IMR-90 (cell line): ENCODE measurements around the gene PADI6. TPM values are rescaled to one million over a fixed set of nuclear protein-coding genes. Genes with fewer than 3 reads are reported as not detected.
A peak's percentile ranks its signal among the peaks of the same experiment; 100 is the strongest.

Experiments
- ATAC-seq: fragments of 200-7000 bp; cut with Tn5 transposase; 2 replicates; pipeline ENCODE4 v1.9.1; 2020; ENCODE audit warnings: low read depth, mild to moderate bottlenecking, moderate library complexity
- BruUV-seq: library from RNA; stranded (reverse); fragments of 400-500 nt; replicated peaks from 2 replicates; lab custom pipeline; 2021; lab: Mats Ljungman, UMichigan
- CTCF ChIA-PET: fragments of 300-600 bp; formaldehyde crosslinking; extraction: SDS; loops from one replicate; lab custom pipeline; 2021; ENCODE audit warnings: antibody characterized with exemption; lab: Yijun Ruan, JAX
- POLR2A ChIA-PET: fragments of 300-600 bp; sonication (Branson Sonifier 250); formaldehyde crosslinking; loops from one replicate; lab custom pipeline; 2022; ENCODE audit warnings: antibody characterized with exemption; ENCODE audit not compliant: unreplicated experiment; lab: Charles Lee
- DNase-seq: peaks from one replicate; pipeline ENCODE4 v3.0.0; 2013
- H2AFZ ChIP-seq: replicated peaks from 2 replicates; pipeline ENCODE3; 2013; ENCODE audit warnings: low read length, mild to moderate bottlenecking; ENCODE audit not compliant: poor library complexity
- H2AK5ac ChIP-seq: 2 replicates; pipeline ENCODE4 v1.6.1; 2013; ENCODE audit warnings: low read depth, low read length, inconsistent platforms
- H2AK9ac ChIP-seq: replicated peaks from 2 replicates; pipeline ENCODE3; 2013; ENCODE audit warnings: mild to moderate bottlenecking, low read depth, low read length, moderate library complexity; ENCODE audit not compliant: poor library complexity
- H2BK120ac ChIP-seq: 2 replicates; pipeline ENCODE4 v1.6.1; 2013; ENCODE audit warnings: low read depth, low read length, inconsistent platforms
- H2BK15ac ChIP-seq: 3 replicates; pipeline ENCODE4 v1.6.1; 2013; ENCODE audit warnings: low read depth, low read length, inconsistent platforms
- H2BK20ac ChIP-seq: 2 replicates; pipeline ENCODE4 v1.6.1; 2013; ENCODE audit warnings: low read depth, mild to moderate bottlenecking, inconsistent platforms, low read length, moderate library complexity
- H2BK5ac ChIP-seq: 2 replicates; pipeline ENCODE4 v1.6.1; 2013; ENCODE audit warnings: mild to moderate bottlenecking, low read depth, low read length, inconsistent platforms; ENCODE audit not compliant: poor library complexity, severe bottlenecking
- H3K14ac ChIP-seq: replicated peaks from 2 replicates; pipeline ENCODE4 v1.6.1; 2013; ENCODE audit warnings: low read depth, low read length, inconsistent platforms
- H3K18ac ChIP-seq: 2 replicates; pipeline ENCODE4 v1.6.1; 2013; ENCODE audit warnings: low read depth, low read length, control low read depth
- H3K23ac ChIP-seq: 2 replicates; pipeline ENCODE4 v1.6.1; 2013; ENCODE audit warnings: low read depth, low read length, inconsistent platforms
- H3K27ac ChIP-seq: 2 replicates; pipeline ENCODE4 v1.5.1; 2013; ENCODE audit warnings: mild to moderate bottlenecking, control low read depth, low read length; ENCODE audit not compliant: insufficient read depth
- H3K27me3 ChIP-seq: 2 replicates; pipeline ENCODE4 v1.6.1; 2013; ENCODE audit warnings: low read length; ENCODE audit not compliant: control insufficient read depth, insufficient read depth
- H3K36me3 ChIP-seq: 2 replicates; pipeline ENCODE4 v1.6.1; 2013; ENCODE audit warnings: low read length, mixed read lengths; ENCODE audit not compliant: control insufficient read depth, insufficient read depth
- H3K4ac ChIP-seq: 2 replicates; pipeline ENCODE4 v1.6.1; 2013; ENCODE audit warnings: low read depth, low read length, inconsistent platforms
- H3K4me1 ChIP-seq: 2 replicates; pipeline ENCODE4 v1.6.1; 2013; ENCODE audit warnings: low read length, mixed read lengths; ENCODE audit not compliant: control insufficient read depth, insufficient read depth
- H3K4me2 ChIP-seq: 2 replicates; pipeline ENCODE4 v1.6.1; 2013; ENCODE audit warnings: low read depth, mild to moderate bottlenecking, control low read depth, low read length, moderate library complexity
- H3K4me3 ChIP-seq: 2 replicates; pipeline ENCODE4 v1.5.1; 2013; ENCODE audit warnings: low read depth, mild to moderate bottlenecking, control low read depth, low read length, moderate library complexity; ENCODE audit not compliant: insufficient read depth
- H3K56ac ChIP-seq: 2 replicates; pipeline ENCODE4 v1.6.1; 2013; ENCODE audit warnings: low read length, inconsistent platforms; ENCODE audit not compliant: insufficient read depth; ENCODE audit errors: extremely low read depth
- H3K79me1 ChIP-seq, 2 experiments: 2 replicates each; pipeline ENCODE4 v1.6.1; 2013; ENCODE audit warnings: low read length in 2 of 2, inconsistent platforms in 1 of 2, low read depth in 1 of 2
- H3K9ac ChIP-seq: 2 replicates; pipeline ENCODE4 v1.6.1; 2013; ENCODE audit warnings: low read depth, low read length, control low read depth
- H3K9me1 ChIP-seq: 2 replicates; pipeline ENCODE4 v1.6.1; 2013; ENCODE audit warnings: low read length, inconsistent platforms; ENCODE audit not compliant: insufficient read depth
- H3K9me3 ChIP-seq: 2 replicates; pipeline ENCODE4 v1.6.1; 2013; ENCODE audit warnings: low read length; ENCODE audit not compliant: control insufficient read depth, insufficient read depth
- H4K20me1 ChIP-seq: 2 replicates; pipeline ENCODE4 v1.6.1; 2013; ENCODE audit warnings: low read length, inconsistent platforms; ENCODE audit not compliant: insufficient read depth
- H4K5ac ChIP-seq: 2 replicates; pipeline ENCODE4 v1.6.1; 2013; ENCODE audit warnings: mild to moderate bottlenecking, low read depth, low read length, control low read depth
- H4K8ac ChIP-seq, 2 experiments: 2 replicates each; pipeline ENCODE4 v1.6.1; 2013; ENCODE audit warnings: low read depth in 2 of 2, low read length in 2 of 2, control low read depth in 1 of 2, inconsistent platforms in 1 of 2
- H4K91ac ChIP-seq: 2 replicates; pipeline ENCODE4 v1.6.1; 2013; ENCODE audit warnings: low read depth, low read length, inconsistent platforms; ENCODE audit not compliant: insufficient read depth
- BHLHE40 ChIP-seq: fragments of 150-350 bp; IDR thresholded peaks from 2 replicates; pipeline ENCODE4 v1.6.1; 2016; ENCODE audit warnings: mild to moderate bottlenecking, low read depth, low read length
- MAZ ChIP-seq: IDR thresholded peaks from 2 replicates; pipeline ENCODE4 v1.6.1; 2012; ENCODE audit warnings: low read depth, mild to moderate bottlenecking, low read length, improper control_type of control experiment, moderate library complexity, borderline replicate concordance
- RAD21 ChIP-seq: IDR thresholded peaks from 2 replicates; pipeline ENCODE4 v1.6.1; 2012; ENCODE audit warnings: low read length, improper control_type of control experiment
- RCOR1 ChIP-seq: IDR thresholded peaks from 2 replicates; pipeline ENCODE4 v1.6.1; 2012; ENCODE audit warnings: mild to moderate bottlenecking, low read length, improper control_type of control experiment; ENCODE audit not compliant: insufficient replicate concordance
- RFX5 ChIP-seq: IDR thresholded peaks from 2 replicates; pipeline ENCODE4 v1.8.0; 2012; ENCODE audit warnings: low read depth, mild to moderate bottlenecking, low read length, moderate library complexity
- SMC3 ChIP-seq: fragments of 150-350 bp; IDR thresholded peaks from 2 replicates; pipeline ENCODE4 v1.6.1; 2016; ENCODE audit warnings: low read depth, mild to moderate bottlenecking, antibody characterized with exemption, low read length, moderate library complexity
- WGBS, 2 experiments: methylation state at CpG; one replicate each; pipeline versions ENCODE4 v1.1.5 to v1.1.7; 2013; ENCODE audit warnings: missing lambda C conversion rate in 2 of 2; ENCODE audit not compliant: insufficient read length in 1 of 2; ENCODE audit errors: extremely low coverage in 2 of 2; 5-methylcytosine and 5-hydroxymethylcytosine counted together
- dilution Hi-C: fragments of 300-500 bp; cut with HindIII; formaldehyde crosslinking; loops from one replicate; pipeline ENCODE4 v1.14.3; 2018; ENCODE audit warnings: low sequenced_read_pairs; ENCODE audit not compliant: unreplicated experiment
- in situ Hi-C: fragments of 300-500 bp; cut with MboI; formaldehyde crosslinking; loops from 3 replicates; pipeline ENCODE4 v1.14.3; 2019; ENCODE audit warnings: low sequenced_read_pairs, inconsistent platforms, mixed read lengths
- intact Hi-C: fragments of 100-400 bp; cut with micrococcal nuclease; formaldehyde crosslinking; loops from 2 replicates; pipeline ENCODE4 v1.10.0; 2022
- polyA plus RNA-seq, 3 experiments: library from polyadenylated mRNA; depleted of rRNA; stranded (reverse); fragments of >200 nt; gene quantifications; 2 replicates each; pipeline ENCODE4 v1.2.3, GENCODE V29; 2012; ENCODE audit warnings: low replicate concordance in 1 of 3
- total RNA-seq: library from RNA; depleted of rRNA; stranded (reverse); fragments of >200 nt; gene quantifications from 2 replicates; pipeline ENCODE4 v1.2.3, GENCODE V29; 2012

PADI6 gene
- total and polyA plus RNA-seq, 2 of the 4 experiments (the other 2 are of a cell fraction): not detected

- POLR2A ChIA-PET: no interaction called here
These were observed 32.2 kb downstream of the PADI6 start for GRCh38 chr1:17404034-17404684.

More at GRCh38 chr1:17404034-17404684, 32.2 kb downstream of the PADI6 start:
- TF ChIP-seq BHLHE40: no peak
- no peak for TF ChIP-seq MAZ
- no peak for TF ChIP-seq SMC3
- TF ChIP-seq RFX5: no peak
- TF ChIP-seq RAD21: no peak
- no peak for TF ChIP-seq RCOR1
- 0 out of 4 replicates have a peak, but pooled peaks cover 0 to 3% of the 10 kb centered on the region in 2 experiments for H3K79me1 ChIP-seq
- intact Hi-C loops (no loop called here), dilution Hi-C loops (no loop called here), in situ Hi-C loops (no loop called here)
- no peak overlapping the region for H4K8ac ChIP-seq
- peaks cover 10% of the 10 kb centered on the region for H3K36me3 ChIP-seq
- no peaks in the 10 kb centered on the region for H3K9me3 ChIP-seq
- no TSS peak for BruUV-seq
- no peak overlapping the region for H2AK5ac ChIP-seq
- H3K9ac ChIP-seq: no peak overlapping the region
- peak overlapping the region; percentile 81 for H2AK9ac ChIP-seq
- 50% methylated on average over 2 of the region's 15 CpGs; no CpG with 5 or more reads in 1 of the 2 experiments for WGBS, 2 experiments
- no peak overlapping the region for H2BK15ac ChIP-seq
- H3K4me1 ChIP-seq: peaks cover 2% of the 10 kb centered on the region; the same call in 1 of the 2 replicates
- CTCF ChIA-PET: no interaction called here
- no peak overlapping the region for H3K23ac ChIP-seq
- no peak overlapping the region for H2AFZ ChIP-seq
- H2BK20ac ChIP-seq: no peak overlapping the region
- peaks cover 8% of the 10 kb centered on the region for H4K20me1 ChIP-seq
- H2BK120ac ChIP-seq: no peak overlapping the region
- no peaks in the 10 kb centered on the region for H3K27me3 ChIP-seq
- DNase-seq: no peak
- ATAC-seq: no peak
- H2BK5ac ChIP-seq: no peak overlapping the region
- H3K14ac ChIP-seq: no peak overlapping the region
- H4K91ac ChIP-seq: no peak overlapping the region
- H3K4ac ChIP-seq: no peak overlapping the region
- no peak overlapping the region for H3K4me3 ChIP-seq
- H3K9me1 ChIP-seq: no peaks in the 10 kb centered on the region; the same call in 1 of the 2 replicates
- no peak overlapping the region for H4K5ac ChIP-seq
- H3K4me2 ChIP-seq: no peak overlapping the region
- no peak overlapping the region for H3K18ac ChIP-seq
- no peak overlapping the region for H3K27ac ChIP-seq
- H3K56ac ChIP-seq: no peak overlapping the region
